ENCODE measurements around the gene JAK1. TPM values are rescaled to one million over a fixed set of nuclear protein-coding genes. Genes with fewer than 3 reads are reported as not detected.

Gene JAK1
- total and polyA plus RNA-seq, 2 experiments from 2014 or later, result 8.0 to 19.5 TPM

DNA sequence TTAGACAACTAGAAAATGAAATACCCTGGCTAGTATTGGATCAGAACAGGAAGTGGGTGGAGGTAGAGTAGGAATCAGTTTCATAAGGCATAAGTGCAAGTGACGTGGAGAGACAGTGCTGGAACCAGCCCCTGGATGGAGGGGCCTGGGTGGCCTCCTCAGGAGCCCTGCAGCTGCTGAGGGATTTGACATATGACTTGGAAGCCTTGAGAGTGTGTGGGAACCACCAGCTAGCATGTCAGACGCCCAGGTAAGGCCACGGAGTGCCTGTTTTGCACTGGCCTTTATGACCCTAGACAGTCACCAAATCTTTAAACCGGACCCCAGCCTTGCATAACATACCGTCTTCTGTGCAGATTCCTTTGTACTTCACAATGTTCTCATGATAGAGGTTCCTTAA lies 127.1 kb downstream of the JAK1 start (continued):
- no peak for TF ChIP-seq EZH2 (IDR thresholded peaks at IDR 0.05; ENCODE audit: low read depth, unreplicated experiment)
- TF ChIP-seq, protein P1, sequence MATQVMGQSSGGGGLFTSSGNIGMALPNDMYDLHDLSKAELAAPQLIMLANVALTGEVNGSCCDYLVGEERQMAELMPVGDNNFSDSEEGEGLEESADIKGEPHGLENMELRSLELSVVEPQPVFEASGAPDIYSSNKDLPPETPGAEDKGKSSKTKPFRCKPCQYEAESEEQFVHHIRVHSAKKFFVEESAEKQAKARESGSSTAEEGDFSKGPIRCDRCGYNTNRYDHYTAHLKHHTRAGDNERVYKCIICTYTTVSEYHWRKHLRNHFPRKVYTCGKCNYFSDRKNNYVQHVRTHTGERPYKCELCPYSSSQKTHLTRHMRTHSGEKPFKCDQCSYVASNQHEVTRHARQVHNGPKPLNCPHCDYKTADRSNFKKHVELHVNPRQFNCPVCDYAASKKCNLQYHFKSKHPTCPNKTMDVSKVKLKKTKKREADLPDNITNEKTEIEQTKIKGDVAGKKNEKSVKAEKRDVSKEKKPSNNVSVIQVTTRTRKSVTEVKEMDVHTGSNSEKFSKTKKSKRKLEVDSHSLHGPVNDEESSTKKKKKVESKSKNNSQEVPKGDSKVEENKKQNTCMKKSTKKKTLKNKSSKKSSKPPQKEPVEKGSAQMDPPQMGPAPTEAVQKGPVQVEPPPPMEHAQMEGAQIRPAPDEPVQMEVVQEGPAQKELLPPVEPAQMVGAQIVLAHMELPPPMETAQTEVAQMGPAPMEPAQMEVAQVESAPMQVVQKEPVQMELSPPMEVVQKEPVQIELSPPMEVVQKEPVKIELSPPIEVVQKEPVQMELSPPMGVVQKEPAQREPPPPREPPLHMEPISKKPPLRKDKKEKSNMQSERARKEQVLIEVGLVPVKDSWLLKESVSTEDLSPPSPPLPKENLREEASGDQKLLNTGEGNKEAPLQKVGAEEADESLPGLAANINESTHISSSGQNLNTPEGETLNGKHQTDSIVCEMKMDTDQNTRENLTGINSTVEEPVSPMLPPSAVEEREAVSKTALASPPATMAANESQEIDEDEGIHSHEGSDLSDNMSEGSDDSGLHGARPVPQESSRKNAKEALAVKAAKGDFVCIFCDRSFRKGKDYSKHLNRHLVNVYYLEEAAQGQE (IDR thresholded peaks at IDR 0.05; ENCODE audit: unreplicated experiment), result no peak
- TF ChIP-seq ZNF114 (CRISPR knock-in tag; IDR thresholded peaks at IDR 0.05), result no peak
- TF ChIP-seq NANOG (IDR thresholded peaks at IDR 0.05; ENCODE audit: borderline replicate concordance), result no peak
- no peak for TF ChIP-seq STAT1 (IDR thresholded peaks at IDR 0.05; ENCODE audit: unreplicated experiment)
- TF ChIP-seq EZH2phosphoT487 (IDR thresholded peaks at IDR 0.05; ENCODE audit: unreplicated experiment), result no peak

DNA sequence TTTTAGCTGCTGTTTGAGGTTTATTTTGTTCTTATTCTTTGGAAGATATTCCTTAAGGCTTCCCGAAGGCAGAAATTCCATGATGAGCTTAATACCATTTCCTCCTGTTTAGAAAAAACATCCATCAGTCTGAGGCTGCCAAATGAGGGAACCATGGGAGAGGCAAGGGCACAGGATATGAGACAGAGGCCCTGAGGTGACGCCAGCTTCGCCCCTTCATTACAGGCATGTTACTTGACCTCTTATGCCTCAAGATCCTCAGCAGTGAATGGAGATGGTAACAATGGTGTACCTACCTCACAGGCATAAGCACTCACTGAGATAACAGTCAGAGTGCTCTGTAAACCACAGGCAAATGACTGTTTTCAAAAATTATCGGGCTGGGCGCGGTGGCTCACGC lies 127.9 kb downstream of the JAK1 start:
- H3K27me3 ChIP-seq (ENCODE audit: insufficient read depth), result no peaks in the 10 kb centered on the region
- H3K36me3 ChIP-seq (ENCODE audit: insufficient read depth), result no peaks in the 10 kb centered on the region; the same call in none of the 2 replicates
- Mint-ChIP-seq H3K36me3 (ENCODE audit: low read depth) (peaks cover 15% of the 10 kb centered on the region), H3K4me1 (peaks cover 8% of the 10 kb centered on the region; the same call in 2 of the 3 replicates), H3K27me3 (ENCODE audit: insufficient read depth, low read depth, poor library complexity) (no peaks in the 10 kb centered on the region), H3K27ac (no peak overlapping the region), H3K9me3 (no peaks in the 10 kb centered on the region), H3K4me3 (no peak overlapping the region)
- H3K9me2 ChIP-seq (ENCODE audit: insufficient read depth), result no peaks in the 10 kb centered on the region
- no peak overlapping the region for H3K27ac ChIP-seq (ENCODE audit: low read depth)
- no peaks in the 10 kb centered on the region for H4K20me1 ChIP-seq (replicated peaks; ENCODE audit: insufficient read depth)
- no peaks in the 10 kb centered on the region for H3K4me1 ChIP-seq (ENCODE audit: insufficient read depth)
- no peak overlapping the region for H2AFZ ChIP-seq
- H3K4me2 ChIP-seq, result no peak overlapping the region
- no peak overlapping the region for H3K4me3 ChIP-seq
- H3K79me2 ChIP-seq (replicated peaks; ENCODE audit: insufficient read depth), result no peaks in the 10 kb centered on the region
- no peak for ATAC-seq
- DNase-seq (ENCODE audit: low spot score), result no peak
- no peaks in the 10 kb centered on the region for H3F3A ChIP-seq (replicated peaks; ENCODE audit: low read depth)
- no peak for TF ChIP-seq CREB1 (CRISPR knock-in tag; IDR thresholded peaks at IDR 0.05; ENCODE audit: low read depth)
- TF ChIP-seq, protein P2, sequence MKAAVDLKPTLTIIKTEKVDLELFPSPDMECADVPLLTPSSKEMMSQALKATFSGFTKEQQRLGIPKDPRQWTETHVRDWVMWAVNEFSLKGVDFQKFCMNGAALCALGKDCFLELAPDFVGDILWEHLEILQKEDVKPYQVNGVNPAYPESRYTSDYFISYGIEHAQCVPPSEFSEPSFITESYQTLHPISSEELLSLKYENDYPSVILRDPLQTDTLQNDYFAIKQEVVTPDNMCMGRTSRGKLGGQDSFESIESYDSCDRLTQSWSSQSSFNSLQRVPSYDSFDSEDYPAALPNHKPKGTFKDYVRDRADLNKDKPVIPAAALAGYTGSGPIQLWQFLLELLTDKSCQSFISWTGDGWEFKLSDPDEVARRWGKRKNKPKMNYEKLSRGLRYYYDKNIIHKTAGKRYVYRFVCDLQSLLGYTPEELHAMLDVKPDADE (IDR thresholded peaks at IDR 0.05), result no peak
- TF ChIP-seq, protein P1 (IDR thresholded peaks at IDR 0.05; ENCODE audit: unreplicated experiment), result no peak
- no peak for TF ChIP-seq STAT1 (IDR thresholded peaks at IDR 0.05; ENCODE audit: unreplicated experiment)
- no peak for TF ChIP-seq ZNF114 (CRISPR knock-in tag; IDR thresholded peaks at IDR 0.05)
- no peak for TF ChIP-seq NANOG (IDR thresholded peaks at IDR 0.05; ENCODE audit: borderline replicate concordance)
- TF ChIP-seq ZNF331 (CRISPR knock-in tag; IDR thresholded peaks at IDR 0.05; ENCODE audit: low read depth), result no peak
- TF ChIP-seq POLR2AphosphoS5 (IDR thresholded peaks at IDR 0.05; ENCODE audit: low read depth), result no peak
- no peak for TF ChIP-seq EZH2 (IDR thresholded peaks at IDR 0.05; ENCODE audit: low read depth, unreplicated experiment)

Data from GM23338 (cell line).